ENCODE measurements around the gene MTAP. TPM values are rescaled to one million over a fixed set of nuclear protein-coding genes. Genes with fewer than 3 reads are reported as not detected.

The MTAP gene
- total RNA-seq, 1 donor from 2014 or later: 43.2 TPM

GRCh38 chr9:21862871-21863270, 60.4 kb downstream of the MTAP start:
- Mint-ChIP-seq H3K27me3 (no peaks in the 10 kb centered on the region), H3K27ac (no peak overlapping the region), H3K36me3 (ENCODE audit: low read depth) (peaks cover 72% of the 10 kb centered on the region), H3K9me3 (peaks cover 3% of the 10 kb centered on the region), H3K4me3 (no peak overlapping the region), H3K4me1 (peaks cover 14% of the 10 kb centered on the region)
- ATAC-seq (ENCODE audit: low read depth) (no peak), DNase-seq (no peak)
- intact Hi-C loops (cut with micrococcal nuclease): no loop called here
- TF ChIP-seq CTCF (IDR thresholded peaks at IDR 0.05): no peak
- CTCF ChIA-PET: no interaction called here
- POLR2A ChIA-PET: no interaction called here

- Mint-ChIP-seq H3K4me3 (no peak overlapping the region), H3K9me3 (peaks cover 3% of the 10 kb centered on the region), H3K36me3 (ENCODE audit: low read depth) (peaks cover 59% of the 10 kb centered on the region), H3K27ac (no peak overlapping the region), H3K27me3 (no peaks in the 10 kb centered on the region), H3K4me1 (peaks cover 14% of the 10 kb centered on the region)
- POLR2A ChIA-PET: no interaction called here
- intact Hi-C loops (cut with micrococcal nuclease): no loop called here
- no peak for DNase-seq
- CTCF ChIA-PET: interaction anchor here (0.6 kb wide), 1 partner anchor 53 kb away, joined by 3 read pairs; no protein-coding TSS in a partner anchor
- no peak for ATAC-seq (ENCODE audit: low read depth)
- TF ChIP-seq CTCF (IDR thresholded peaks at IDR 0.05): no peak
These were observed 62.1 kb downstream of the MTAP start for GRCh38 chr9:21864505-21864904.

- ATAC-seq (ENCODE audit: low read depth) (no peak), DNase-seq (no peak)
- no peaks in the 10 kb centered on the region for H3K27me3 Mint-ChIP-seq
- peaks cover 3% of the 10 kb centered on the region for H3K9me3 Mint-ChIP-seq
- H3K4me3 Mint-ChIP-seq: no peak overlapping the region
- intact Hi-C loops (cut with micrococcal nuclease): no loop called here
- TF ChIP-seq CTCF (IDR thresholded peaks at IDR 0.05): no peak
- POLR2A ChIA-PET: no interaction called here
- H3K27ac Mint-ChIP-seq: no peak overlapping the region
- peaks cover 44% of the 10 kb centered on the region for H3K36me3 Mint-ChIP-seq (ENCODE audit: low read depth)
- CTCF ChIA-PET: no interaction called here
- H3K4me1 Mint-ChIP-seq: peaks cover 13% of the 10 kb centered on the region
These were observed 63.9 kb downstream of the MTAP start for GRCh38 chr9:21866302-21866701.

GRCh38 chr9:21871256-21871975, 69.0 kb downstream of the MTAP start:
- Mint-ChIP-seq H3K36me3 (ENCODE audit: low read depth) (peaks cover 28% of the 10 kb centered on the region), H3K4me1 (peaks cover 3% of the 10 kb centered on the region), H3K9me3 (peaks cover 6% of the 10 kb centered on the region), H3K27me3 (no peaks in the 10 kb centered on the region), H3K27ac (no peak overlapping the region), H3K4me3 (no peak overlapping the region)
- intact Hi-C loops (cut with micrococcal nuclease): no loop called here
- DNase-seq (no peak), ATAC-seq (ENCODE audit: low read depth) (no peak)
- no peak for TF ChIP-seq CTCF (IDR thresholded peaks at IDR 0.05)
- POLR2A ChIA-PET: no interaction called here
- CTCF ChIA-PET: no interaction called here

GRCh38 chr9:21872696-21873095, 70.3 kb downstream of the MTAP start:
- POLR2A ChIA-PET: no interaction called here
- peaks cover 33% of the 10 kb centered on the region for H3K36me3 Mint-ChIP-seq (ENCODE audit: low read depth)
- no peak overlapping the region for H3K27ac Mint-ChIP-seq
- TF ChIP-seq CTCF (IDR thresholded peaks at IDR 0.05): no peak
- H3K4me1 Mint-ChIP-seq: peaks cover 3% of the 10 kb centered on the region
- intact Hi-C loops (cut with micrococcal nuclease): no loop called here
- ATAC-seq (ENCODE audit: low read depth) (no peak), DNase-seq (no peak)
- no peaks in the 10 kb centered on the region for H3K27me3 Mint-ChIP-seq
- no peak overlapping the region for H3K4me3 Mint-ChIP-seq
- CTCF ChIA-PET: no interaction called here
- H3K9me3 Mint-ChIP-seq: peaks cover 8% of the 10 kb centered on the region
